NT2/D1 (cell line): ENCODE measurements around the gene SLC24A3.

Experiments used
- SUZ12 ChIP-seq: IDR thresholded peaks from 2 replicates; pipeline ENCODE4 v1.6.1; 2011; ENCODE audit not compliant: insufficient read length, insufficient read depth; ENCODE audit errors: extremely low read depth
- ZNF274 ChIP-seq: IDR thresholded peaks from 2 replicates; pipeline ENCODE4 v1.6.1; 2011; ENCODE audit warnings: mild to moderate bottlenecking, low read depth, low read length

- TF ChIP-seq SUZ12, result no peak
- no peak for TF ChIP-seq ZNF274
Measured at GRCh38 chr20:19739351-19739750, 526.9 kb downstream of the SLC24A3 start.
